Osteocyte (in vitro differentiated cells): Measurements from ENCODE around the gene S100A3. TPM values are rescaled to one million over a fixed set of nuclear protein-coding genes. Genes with fewer than 3 reads are reported as not detected.

Experiments used
- DNase-seq: peaks from one replicate; pipeline ENCODE4 v3.0.0; 2021; ENCODE audit warnings: mixed read lengths; ENCODE audit not compliant: unreplicated experiment; ENCODE audit errors: extremely low spot score
- H3K27ac Mint-ChIP-seq: one replicate; pipeline ENCODE4 v1.8.0; 2021; ENCODE audit warnings: mild to moderate bottlenecking, mixed read lengths; ENCODE audit not compliant: unreplicated experiment
- H3K27me3 Mint-ChIP-seq: one replicate; pipeline ENCODE4 v1.8.0; 2021; ENCODE audit warnings: mixed read lengths; ENCODE audit not compliant: unreplicated experiment
- H3K36me3 Mint-ChIP-seq: one replicate; pipeline ENCODE4 v1.8.0; 2021; ENCODE audit warnings: mixed read lengths; ENCODE audit not compliant: unreplicated experiment
- H3K4me1 Mint-ChIP-seq: one replicate; pipeline ENCODE4 v1.8.0; 2021; ENCODE audit warnings: mixed read lengths; ENCODE audit not compliant: unreplicated experiment
- H3K4me3 Mint-ChIP-seq: one replicate; pipeline ENCODE4 v1.8.0; 2021; ENCODE audit warnings: mild to moderate bottlenecking, moderate library complexity, mixed read lengths; ENCODE audit not compliant: unreplicated experiment
- H3K9me3 Mint-ChIP-seq: one replicate; pipeline ENCODE4 v1.8.0; 2021; ENCODE audit warnings: mixed read lengths; ENCODE audit not compliant: unreplicated experiment
- total RNA-seq: library from RNA; stranded (reverse); gene quantifications from 2 replicates; pipeline ENCODE4 v1.2.1, GENCODE V29; 2021
- TF ChIP-seq, protein P1 (sequence below): fragments of 200-600 bp; sonication (generic); IDR thresholded peaks from 2 replicates; pipeline ENCODE4 v1.5.0; 2021; ENCODE audit warnings: antibody characterized with exemption, mild to moderate bottlenecking, moderate library complexity

S100A3 gene
- total RNA-seq, 1 donor from 2014 or later = 7.5 TPM

GRCh38 chr1:153560241-153560640 lies 11.2 kb upstream of the S100A3 start:
- Mint-ChIP-seq H3K36me3 (no peaks in the 10 kb centered on the region), H3K27ac (no peak overlapping the region), H3K4me1 (peaks cover 17% of the 10 kb centered on the region), H3K4me3 (no peak overlapping the region), H3K27me3 (no peaks in the 10 kb centered on the region), H3K9me3 (no peaks in the 10 kb centered on the region)
- TF ChIP-seq, protein P1, sequence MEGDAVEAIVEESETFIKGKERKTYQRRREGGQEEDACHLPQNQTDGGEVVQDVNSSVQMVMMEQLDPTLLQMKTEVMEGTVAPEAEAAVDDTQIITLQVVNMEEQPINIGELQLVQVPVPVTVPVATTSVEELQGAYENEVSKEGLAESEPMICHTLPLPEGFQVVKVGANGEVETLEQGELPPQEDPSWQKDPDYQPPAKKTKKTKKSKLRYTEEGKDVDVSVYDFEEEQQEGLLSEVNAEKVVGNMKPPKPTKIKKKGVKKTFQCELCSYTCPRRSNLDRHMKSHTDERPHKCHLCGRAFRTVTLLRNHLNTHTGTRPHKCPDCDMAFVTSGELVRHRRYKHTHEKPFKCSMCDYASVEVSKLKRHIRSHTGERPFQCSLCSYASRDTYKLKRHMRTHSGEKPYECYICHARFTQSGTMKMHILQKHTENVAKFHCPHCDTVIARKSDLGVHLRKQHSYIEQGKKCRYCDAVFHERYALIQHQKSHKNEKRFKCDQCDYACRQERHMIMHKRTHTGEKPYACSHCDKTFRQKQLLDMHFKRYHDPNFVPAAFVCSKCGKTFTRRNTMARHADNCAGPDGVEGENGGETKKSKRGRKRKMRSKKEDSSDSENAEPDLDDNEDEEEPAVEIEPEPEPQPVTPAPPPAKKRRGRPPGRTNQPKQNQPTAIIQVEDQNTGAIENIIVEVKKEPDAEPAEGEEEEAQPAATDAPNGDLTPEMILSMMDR = no peak
- DNase-seq = no peak

DNA sequence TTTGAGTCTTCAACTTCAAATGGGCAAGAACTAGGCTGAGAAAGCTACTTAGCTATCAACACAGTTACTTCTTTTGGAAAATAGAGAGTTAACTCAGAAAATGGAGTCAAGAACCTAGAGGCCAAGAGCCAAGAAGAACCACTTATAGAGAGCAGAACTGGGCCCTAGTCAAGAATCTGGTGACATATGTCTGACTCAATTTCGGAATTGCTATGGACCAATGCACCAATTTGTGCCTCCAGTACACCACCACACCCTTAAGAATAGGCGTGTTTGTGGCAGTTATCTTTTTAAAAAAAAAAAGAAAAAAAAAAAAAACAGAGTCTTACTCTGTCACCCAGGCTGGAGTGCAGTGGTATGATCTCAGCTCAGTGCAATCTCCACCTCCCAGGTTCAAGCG lies 8.8 kb upstream of the S100A3 start:
- TF ChIP-seq, protein P1 = no peak
- H3K27me3 Mint-ChIP-seq = no peaks in the 10 kb centered on the region
- H3K27ac Mint-ChIP-seq = no peak overlapping the region
- H3K9me3 Mint-ChIP-seq = no peaks in the 10 kb centered on the region
- H3K36me3 Mint-ChIP-seq = no peaks in the 10 kb centered on the region
- no peak for DNase-seq
- no peak overlapping the region for H3K4me3 Mint-ChIP-seq
- peaks cover 14% of the 10 kb centered on the region for H3K4me1 Mint-ChIP-seq

- no peaks in the 10 kb centered on the region for H3K36me3 Mint-ChIP-seq
- TF ChIP-seq, protein P1 = no peak
- no peaks in the 10 kb centered on the region for H3K9me3 Mint-ChIP-seq
- DNase-seq = no peak
- no peak overlapping the region for H3K27ac Mint-ChIP-seq
- H3K4me1 Mint-ChIP-seq = peaks cover 18% of the 10 kb centered on the region
- no peaks in the 10 kb centered on the region for H3K27me3 Mint-ChIP-seq
- H3K4me3 Mint-ChIP-seq = no peak overlapping the region
Measured at GRCh38 chr1:153556348-153556747, 7.3 kb upstream of the S100A3 start.

DNA sequence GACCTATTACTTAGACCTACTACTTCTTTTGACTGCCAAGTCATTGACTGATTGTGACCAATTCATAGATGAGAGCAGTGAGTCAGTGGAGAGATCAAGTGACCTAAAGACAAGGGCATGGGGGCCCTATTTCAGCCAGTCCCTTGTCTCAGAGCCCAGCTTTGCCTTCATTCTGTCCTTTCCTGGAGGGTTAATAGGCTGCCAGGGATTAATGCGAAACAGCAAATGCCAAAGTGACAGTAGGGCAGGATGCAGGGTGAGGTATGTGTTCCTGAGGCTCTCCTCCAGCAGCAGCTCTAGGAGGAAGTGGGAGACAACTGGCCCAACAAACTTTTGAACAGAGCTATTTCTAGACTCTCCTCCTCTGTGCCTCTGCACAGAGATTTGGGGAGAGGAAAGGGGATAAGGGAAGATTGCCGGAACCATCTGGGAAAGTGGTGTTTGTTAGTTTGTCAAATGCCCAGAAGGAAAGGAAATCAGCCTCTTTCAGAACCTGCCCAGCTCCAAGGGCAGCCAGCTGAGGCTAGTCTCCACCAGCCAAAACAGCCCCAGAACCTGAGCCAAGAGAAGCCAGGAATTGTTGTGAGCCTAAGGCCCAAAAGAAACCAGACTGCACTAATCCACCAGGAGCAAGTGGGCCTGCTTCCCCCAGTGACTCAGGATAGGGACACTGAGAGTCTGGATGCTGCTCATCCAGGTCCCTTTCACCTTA lies 4.9 kb upstream of the S100A3 start:
- no peaks in the 10 kb centered on the region for H3K27me3 Mint-ChIP-seq
- peaks cover 36% of the 10 kb centered on the region for H3K4me1 Mint-ChIP-seq
- TF ChIP-seq, protein P1 = no peak
- no peak overlapping the region for H3K4me3 Mint-ChIP-seq
- no peaks in the 10 kb centered on the region for H3K36me3 Mint-ChIP-seq
- no peaks in the 10 kb centered on the region for H3K9me3 Mint-ChIP-seq
- peak overlapping the region; percentile 70 for H3K27ac Mint-ChIP-seq
- DNase-seq = no peak

DNA sequence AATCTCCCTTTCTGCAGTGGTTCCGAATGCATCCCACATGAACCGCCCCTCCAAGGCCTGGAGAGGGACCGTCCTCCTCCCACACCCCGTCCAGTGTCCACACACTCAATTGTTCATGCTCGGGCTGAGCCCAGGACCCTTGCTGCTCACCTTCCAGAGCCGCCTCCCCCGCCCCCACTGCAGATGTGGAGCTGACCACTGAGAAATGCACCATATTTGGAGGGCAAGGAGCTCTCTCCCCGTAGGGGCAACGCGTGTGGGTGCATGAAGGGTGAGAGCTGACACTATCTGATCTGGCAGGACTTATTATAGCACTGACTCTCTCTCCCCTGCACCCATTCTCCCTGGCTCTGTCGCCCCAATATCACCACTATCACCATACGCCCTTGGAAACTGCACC lies 4.0 kb upstream of the S100A3 start:
- no peak overlapping the region for H3K4me3 Mint-ChIP-seq
- no peaks in the 10 kb centered on the region for H3K27me3 Mint-ChIP-seq
- peaks cover 45% of the 10 kb centered on the region for H3K4me1 Mint-ChIP-seq
- H3K27ac Mint-ChIP-seq = peak overlapping the region; percentile 70
- TF ChIP-seq, protein P1 = no peak
- DNase-seq = no peak
- H3K9me3 Mint-ChIP-seq = no peaks in the 10 kb centered on the region
- no peaks in the 10 kb centered on the region for H3K36me3 Mint-ChIP-seq
